Adrenal gland (tissue), 5 donors: Measurements from ENCODE around the gene MRPS10.

Experiments used
- CTCF ChIP-seq, 6 experiments: fragments of 450-650 bp in 4 of 6; fragments of 200-600 bp in 2 of 6; sonication (generic) in 1 of 6; IDR thresholded peaks; 1 replicate in 5 of 6; 2 replicates in 1 of 6; pipeline versions ENCODE4 v1.5.1 to v1.8.0; 2016 to 2021; ENCODE audit warnings: antibody characterized with exemption in 6 of 6, mild to moderate bottlenecking in 2 of 6, moderate library complexity in 1 of 6
- POLR2A ChIP-seq, 2 donors: fragments of 450-650 bp; IDR thresholded peaks; one replicate each; pipeline ENCODE4 v1.6.1; 2017; ENCODE audit warnings: antibody characterized with exemption in 2 of 2, mild to moderate bottlenecking in 2 of 2, moderate library complexity in 1 of 2
- donor health status: DM: no; HTN: no; CAD: no.

- TF ChIP-seq POLR2A (IDR thresholded peaks at IDR 0.05) (no peak), CTCF (IDR thresholded peaks at IDR 0.05) (no peak)
Observed at GRCh38 chr6:42182101-42182500, 35.6 kb downstream of the MRPS10 start.
